GM19043 (cell line): ENCODE measurements around the gene USPL1.
"Not testable (repeated sequence)": the region's sequence is repeated elsewhere in the genome, so short reads cannot be mapped to it uniquely, and the experiment has no call there.

Experiments
- ATAC-seq: cut with Tn5 transposase; IDR thresholded peaks from one replicate; pipeline ENCODE4 v1.9.1; 2021; ENCODE audit warnings: low read depth; ENCODE audit not compliant: unreplicated experiment

The USPL1 gene

GRCh38 chr13:30615866-30616541, 1.7 kb upstream of the USPL1 start:
- no peak for ATAC-seq

GRCh38 chr13:30616927-30617314, 799 bp upstream of the USPL1 start:
- peak; percentile 27 for ATAC-seq

- ATAC-seq, result peak; percentile 24
Measured at GRCh38 chr13:30618186-30618929, 638 bp downstream of the USPL1 start.

GRCh38 chr13:30618930-30619279, 1.2 kb downstream of the USPL1 start:
- no peak for ATAC-seq

GRCh38 chr13:30619731-30620130, 2.0 kb downstream of the USPL1 start:
- ATAC-seq, result no peak

- ATAC-seq, result no peak
Measured at GRCh38 chr13:30620941-30621340, 3.2 kb downstream of the USPL1 start.

- no peak for ATAC-seq
Measured at GRCh38 chr13:30622551-30622950, 4.8 kb downstream of the USPL1 start.

GRCh38 chr13:30623392-30623791, 5.7 kb downstream of the USPL1 start:
- ATAC-seq, result no peak

- no peak for ATAC-seq
Measured at GRCh38 chr13:30624630-30625029, 6.9 kb downstream of the USPL1 start.

GRCh38 chr13:30629527-30629926, 11.8 kb downstream of the USPL1 start:
- ATAC-seq, result no peak

- ATAC-seq, result no peak
Measured at GRCh38 chr13:30633861-30634260, 16.1 kb downstream of the USPL1 start.

GRCh38 chr13:30634838-30635237, 17.1 kb downstream of the USPL1 start:
- ATAC-seq, result no peak

- no peak for ATAC-seq
Measured at GRCh38 chr13:30638301-30638700, 20.6 kb downstream of the USPL1 start.

- ATAC-seq, result no peak
Measured at GRCh38 chr13:30639671-30640070, 22.0 kb downstream of the USPL1 start.

GRCh38 chr13:30641173-30641572, 23.5 kb downstream of the USPL1 start:
- not testable (repeated sequence) for ATAC-seq

- ATAC-seq, result no peak
Measured at GRCh38 chr13:30645629-30646028, 27.9 kb downstream of the USPL1 start.

GRCh38 chr13:30647420-30647819, 29.7 kb downstream of the USPL1 start:
- ATAC-seq, result no peak

GRCh38 chr13:30647824-30648521, 30.3 kb downstream of the USPL1 start:
- ATAC-seq, result no peak

GRCh38 chr13:30648522-30649012, 30.8 kb downstream of the USPL1 start:
- no peak for ATAC-seq

GRCh38 chr13:30651648-30652047, 33.9 kb downstream of the USPL1 start:
- not testable (repeated sequence) for ATAC-seq

GRCh38 chr13:30652746-30653386, 35.1 kb downstream of the USPL1 start:
- no peak for ATAC-seq
